PC-9 (cell line): ENCODE results near the gene DPH1.

ENCODE experiments used
- CTCF ChIP-seq: fragments of 200-600 bp; sonication (generic); conservative IDR thresholded peaks from 2 replicates; pipeline ENCODE4 v1.6.1; 2017; ENCODE audit warnings: mixed run types, antibody characterized with exemption, mild to moderate bottlenecking, moderate library complexity
- EZH2 ChIP-seq: fragments of 200-600 bp; sonication (generic); IDR thresholded peaks from 2 replicates; pipeline ENCODE4 v1.8.0; 2017; ENCODE audit warnings: antibody characterized with exemption, low read depth

- TF ChIP-seq CTCF, result no peak
- TF ChIP-seq EZH2, result no peak
These were observed 29.8 kb downstream of the DPH1 start for GRCh38 chr17:2059547-2060384.
